ENCODE measurements around the gene SLCO4A1. TPM values are rescaled to one million over a fixed set of nuclear protein-coding genes. Genes with fewer than 3 reads are reported as not detected.
"Not testable (repeated sequence)": the region's sequence is repeated elsewhere in the genome, so short reads cannot be mapped to it uniquely, and the experiment has no call there.

SLCO4A1 gene
- total RNA-seq, 2 experiments from 2014 or later, result 40.5 to 43.4 TPM

GRCh38 chr20:62671765-62672164, 29.5 kb downstream of the SLCO4A1 start:
- POLR2A ChIA-PET, result no interaction called here
- Mint-ChIP-seq H3K36me3 (ENCODE audit: low read depth) (peaks cover 17% of the 10 kb centered on the region), H3K4me3 (no peak overlapping the region), H3K9me3 (ENCODE audit: low read depth) (no peaks in the 10 kb centered on the region), H3K4me1 (no peaks in the 10 kb centered on the region), H3K27ac (no peak overlapping the region), H3K27me3 (no peaks in the 10 kb centered on the region)
- DNase-seq (no peak), ATAC-seq (no peak)
- CTCF ChIA-PET, result interaction anchor here (0.6 kb wide), 1 partner anchor 119 kb away, joined by 4 read pairs; no protein-coding TSS in a partner anchor
- intact Hi-C loops (cut with DNase I, micrococcal nuclease), result no loop called here

- no peaks in the 10 kb centered on the region for H3K9me3 Mint-ChIP-seq (ENCODE audit: low read depth)
- DNase-seq (no peak), ATAC-seq (no peak)
- H3K27me3 Mint-ChIP-seq, result no peaks in the 10 kb centered on the region
- intact Hi-C loops (cut with DNase I, micrococcal nuclease), result no loop called here
- ChIA-PET CTCF (interaction anchor here (0.8 to 2.0 kb wide), 3 partner anchors 114 to 132 kb away, joined by 3 to 4 read pairs (median 4); no protein-coding TSS in a partner anchor), POLR2A (no interaction called here)
- no peak overlapping the region for H3K27ac Mint-ChIP-seq
- H3K4me1 Mint-ChIP-seq, result peaks cover 4% of the 10 kb centered on the region
- H3K36me3 Mint-ChIP-seq (ENCODE audit: low read depth), result peaks cover 9% of the 10 kb centered on the region
- H3K4me3 Mint-ChIP-seq, result no peak overlapping the region
Measured at GRCh38 chr20:62674370-62674769, 32.1 kb downstream of the SLCO4A1 start.

- Mint-ChIP-seq H3K4me3 (no peak overlapping the region), H3K9me3 (ENCODE audit: low read depth) (no peaks in the 10 kb centered on the region), H3K36me3 (ENCODE audit: low read depth) (peaks cover 7% of the 10 kb centered on the region), H3K27ac (no peak overlapping the region), H3K27me3 (no peaks in the 10 kb centered on the region), H3K4me1 (peaks cover 4% of the 10 kb centered on the region)
- CTCF ChIA-PET, result interaction anchor here (1.2 to 2.0 kb wide), 2 partner anchors 113 to 116 kb away, joined by 3 to 4 read pairs; no protein-coding TSS in a partner anchor
- POLR2A ChIA-PET, result no interaction called here
- intact Hi-C loops (cut with DNase I, micrococcal nuclease), result no loop called here
- ATAC-seq, result no peak
- DNase-seq, result no peak
Measured at GRCh38 chr20:62675156-62675876, 33.0 kb downstream of the SLCO4A1 start.

GRCh38 chr20:62675877-62676260, 33.6 kb downstream of the SLCO4A1 start:
- ATAC-seq, result no peak
- Mint-ChIP-seq H3K9me3 (ENCODE audit: low read depth) (no peaks in the 10 kb centered on the region), H3K36me3 (ENCODE audit: low read depth) (peaks cover 2% of the 10 kb centered on the region), H3K4me3 (no peak overlapping the region), H3K27me3 (no peaks in the 10 kb centered on the region), H3K27ac (no peak overlapping the region), H3K4me1 (peaks cover 4% of the 10 kb centered on the region)
- ChIA-PET CTCF (no interaction called here), POLR2A (no interaction called here)
- intact Hi-C loops (cut with DNase I, micrococcal nuclease), result no loop called here
- DNase-seq, result no peak

GRCh38 chr20:62676976-62677375, 34.7 kb downstream of the SLCO4A1 start:
- POLR2A ChIA-PET, result no interaction called here
- Mint-ChIP-seq H3K4me3 (no peak overlapping the region), H3K27ac (no peak overlapping the region), H3K9me3 (ENCODE audit: low read depth) (no peaks in the 10 kb centered on the region), H3K27me3 (no peaks in the 10 kb centered on the region), H3K36me3 (ENCODE audit: low read depth) (no peaks in the 10 kb centered on the region), H3K4me1 (peaks cover 4% of the 10 kb centered on the region)
- DNase-seq, result no peak
- intact Hi-C loops (cut with DNase I, micrococcal nuclease), result no loop called here
- no peak for ATAC-seq
- CTCF ChIA-PET, result no interaction called here

GRCh38 chr20:62677678-62678077, 35.4 kb downstream of the SLCO4A1 start:
- no peak overlapping the region for H3K27ac Mint-ChIP-seq
- no peak overlapping the region for H3K4me3 Mint-ChIP-seq
- no peak for DNase-seq
- POLR2A ChIA-PET, result no interaction called here
- H3K27me3 Mint-ChIP-seq, result no peaks in the 10 kb centered on the region
- H3K9me3 Mint-ChIP-seq (ENCODE audit: low read depth), result no peaks in the 10 kb centered on the region
- intact Hi-C loops (cut with DNase I, micrococcal nuclease), result no loop called here
- no peaks in the 10 kb centered on the region for H3K36me3 Mint-ChIP-seq (ENCODE audit: low read depth)
- CTCF ChIA-PET, result interaction anchor here (0.5 to 1.2 kb wide), 2 partner anchors 82 to 688 kb away, joined by 3 read pairs; no protein-coding TSS in a partner anchor
- peaks cover 4% of the 10 kb centered on the region for H3K4me1 Mint-ChIP-seq
- no peak for ATAC-seq

- DNase-seq, result no peak
- intact Hi-C loops (cut with DNase I, micrococcal nuclease), result no loop called here
- Mint-ChIP-seq H3K27ac (no peak overlapping the region), H3K36me3 (ENCODE audit: low read depth) (no peaks in the 10 kb centered on the region), H3K4me3 (no peak overlapping the region), H3K9me3 (ENCODE audit: low read depth) (no peaks in the 10 kb centered on the region), H3K4me1 (peaks cover 4% of the 10 kb centered on the region), H3K27me3 (no peaks in the 10 kb centered on the region)
- ATAC-seq, result no peak
- CTCF ChIA-PET, result interaction anchor here (0.6 to 1.6 kb wide), 4 partner anchors 8 to 114 kb away, joined by 3 to 6 read pairs (median 4); no protein-coding TSS in a partner anchor
- POLR2A ChIA-PET, result interaction anchor here (0.6 kb wide), 1 partner anchor 55 kb away, joined by 3 read pairs; no protein-coding TSS in a partner anchor
Measured at GRCh38 chr20:62678553-62678952, 36.2 kb downstream of the SLCO4A1 start.

GRCh38 chr20:62679978-62680589, 37.8 kb downstream of the SLCO4A1 start:
- Mint-ChIP-seq H3K27me3 (no peaks in the 10 kb centered on the region), H3K9me3 (ENCODE audit: low read depth) (no peaks in the 10 kb centered on the region), H3K4me3 (no peak overlapping the region), H3K27ac (no peak overlapping the region), H3K36me3 (ENCODE audit: low read depth) (no peaks in the 10 kb centered on the region), H3K4me1 (peaks cover 4% of the 10 kb centered on the region)
- intact Hi-C loops (cut with DNase I, micrococcal nuclease), result no loop called here
- DNase-seq, result no peak
- POLR2A ChIA-PET, result no interaction called here
- no peak for ATAC-seq
- CTCF ChIA-PET, result interaction anchor here (0.9 to 1.2 kb wide), 2 partner anchors 10 to 126 kb away, joined by 3 to 4 read pairs; no protein-coding TSS in a partner anchor

GRCh38 chr20:62682912-62683517, 40.7 kb downstream of the SLCO4A1 start:
- H3K4me1 Mint-ChIP-seq, result peaks cover 12% of the 10 kb centered on the region
- POLR2A ChIA-PET, result no interaction called here
- CTCF ChIA-PET, result no interaction called here
- H3K9me3 Mint-ChIP-seq (ENCODE audit: low read depth), result no peaks in the 10 kb centered on the region
- DNase-seq, result no peak
- no peak for ATAC-seq
- peaks cover 2% of the 10 kb centered on the region for H3K27me3 Mint-ChIP-seq
- H3K4me3 Mint-ChIP-seq, result no peak overlapping the region
- H3K36me3 Mint-ChIP-seq (ENCODE audit: low read depth), result no peaks in the 10 kb centered on the region
- intact Hi-C loops (cut with DNase I, micrococcal nuclease), result no loop called here
- no peak overlapping the region for H3K27ac Mint-ChIP-seq

GRCh38 chr20:62683660-62684322, 41.5 kb downstream of the SLCO4A1 start:
- DNase-seq; H3K9me3 Mint-ChIP-seq (ENCODE audit: low read depth); H3K36me3 Mint-ChIP-seq (ENCODE audit: low read depth); H3K4me3 Mint-ChIP-seq; POLR2A ChIA-PET; CTCF ChIA-PET; H3K27ac Mint-ChIP-seq; intact Hi-C loops (cut with DNase I, micrococcal nuclease); H3K4me1 Mint-ChIP-seq; ATAC-seq; H3K27me3 Mint-ChIP-seq: not testable (repeated sequence)

- CTCF ChIA-PET, result interaction anchor here (1.1 kb wide), 1 partner anchor 34 kb away, joined by 3 read pairs; no protein-coding TSS in a partner anchor
- no peak overlapping the region for H3K27ac Mint-ChIP-seq
Measured at GRCh38 chr20:62684981-62685380, 42.7 kb downstream of the SLCO4A1 start.

More at GRCh38 chr20:62684981-62685380, 42.7 kb downstream of the SLCO4A1 start:
- no peak overlapping the region for H3K4me3 Mint-ChIP-seq
- H3K36me3 Mint-ChIP-seq (ENCODE audit: low read depth), result no peaks in the 10 kb centered on the region
- DNase-seq (no peak), ATAC-seq (no peak)
- H3K4me1 Mint-ChIP-seq, result peaks cover 8% of the 10 kb centered on the region
- POLR2A ChIA-PET, result no interaction called here
- no peaks in the 10 kb centered on the region for H3K9me3 Mint-ChIP-seq (ENCODE audit: low read depth)
- intact Hi-C loops (cut with DNase I, micrococcal nuclease), result no loop called here
- H3K27me3 Mint-ChIP-seq, result peaks cover 2% of the 10 kb centered on the region

Data from activated CD4-positive, alpha-beta T cell treated with anti-CD3 and anti-CD28 coated beads for 36 hours (primary cell).